GM18868 (cell line): ENCODE results near the gene NALCN.

Source experiments
- ATAC-seq: cut with Tn5 transposase; IDR thresholded peaks from one replicate; pipeline ENCODE4 v1.9.1; 2021; ENCODE audit warnings: mild to moderate bottlenecking, moderate library complexity; ENCODE audit not compliant: unreplicated experiment

The NALCN gene

GRCh38 chr13:101415358-101416174 lies 742 bp downstream of the NALCN start:
- ATAC-seq, result peak; percentile 78

GRCh38 chr13:101412076-101412475 lies 4.2 kb downstream of the NALCN start:
- no peak for ATAC-seq

GRCh38 chr13:101408992-101409656 lies 7.2 kb downstream of the NALCN start:
- ATAC-seq, result no peak

- no peak for ATAC-seq
Measured at GRCh38 chr13:101408154-101408553, 8.2 kb downstream of the NALCN start.

- no peak for ATAC-seq
Measured at GRCh38 chr13:101406791-101407190, 9.5 kb downstream of the NALCN start.

GRCh38 chr13:101401196-101401595 lies 15.1 kb downstream of the NALCN start:
- ATAC-seq, result no peak

GRCh38 chr13:101399365-101399764 lies 16.9 kb downstream of the NALCN start:
- no peak for ATAC-seq

GRCh38 chr13:101398920-101399319 lies 17.4 kb downstream of the NALCN start:
- no peak for ATAC-seq

GRCh38 chr13:101398191-101398590 lies 18.1 kb downstream of the NALCN start:
- ATAC-seq, result no peak

- ATAC-seq, result no peak
Measured at GRCh38 chr13:101397742-101398141, 18.6 kb downstream of the NALCN start.

- no peak for ATAC-seq
Measured at GRCh38 chr13:101394605-101395004, 21.7 kb downstream of the NALCN start.

GRCh38 chr13:101393140-101393539 lies 23.2 kb downstream of the NALCN start:
- ATAC-seq, result no peak

GRCh38 chr13:101390461-101390860 lies 25.8 kb downstream of the NALCN start:
- ATAC-seq, result no peak

- ATAC-seq, result no peak
Measured at GRCh38 chr13:101384929-101385328, 31.4 kb downstream of the NALCN start.

- ATAC-seq, result no peak
Measured at GRCh38 chr13:101383595-101383994, 32.7 kb downstream of the NALCN start.

GRCh38 chr13:101382701-101383100 lies 33.6 kb downstream of the NALCN start:
- ATAC-seq, result no peak

- ATAC-seq, result no peak
Measured at GRCh38 chr13:101382086-101382485, 34.2 kb downstream of the NALCN start.

- ATAC-seq, result no peak
Measured at GRCh38 chr13:101360525-101360924, 55.8 kb downstream of the NALCN start.

GRCh38 chr13:101354895-101355294 lies 61.4 kb downstream of the NALCN start:
- ATAC-seq, result no peak

GRCh38 chr13:101346942-101347728 lies 69.2 kb downstream of the NALCN start:
- ATAC-seq, result no peak

GRCh38 chr13:101346161-101346560 lies 70.1 kb downstream of the NALCN start:
- ATAC-seq, result no peak
